Neural crest cell (in vitro differentiated cells): ENCODE data around the gene RASAL2. TPM values are rescaled to one million over a fixed set of nuclear protein-coding genes. Genes with fewer than 3 reads are reported as not detected.

Experiments
- DNase-seq: peaks from one replicate; pipeline ENCODE4 v3.0.0; 2021; ENCODE audit warnings: low read depth, mixed read lengths, low spot score
- H3K27ac Mint-ChIP-seq: one replicate; pipeline ENCODE4 v1.8.0; 2021; ENCODE audit warnings: mild to moderate bottlenecking, mixed read lengths; ENCODE audit not compliant: unreplicated experiment
- H3K27me3 Mint-ChIP-seq: 2 replicates; pipeline ENCODE4 v1.8.0; 2021; ENCODE audit warnings: low read depth, mild to moderate bottlenecking, mixed read lengths
- H3K36me3 Mint-ChIP-seq: 2 replicates; pipeline ENCODE4 v1.8.0; 2021; ENCODE audit warnings: low read depth, mild to moderate bottlenecking, mixed read lengths
- H3K4me1 Mint-ChIP-seq: 2 replicates; pipeline ENCODE4 v1.8.0; 2021; ENCODE audit warnings: mixed read lengths
- H3K4me3 Mint-ChIP-seq: one replicate; pipeline ENCODE4 v1.8.0; 2021; ENCODE audit warnings: mild to moderate bottlenecking, mixed read lengths
- H3K9me3 Mint-ChIP-seq: 2 replicates; pipeline ENCODE4 v1.8.0; 2021; ENCODE audit warnings: mixed read lengths
- CTCF ChIP-seq: fragments of 200-600 bp; sonication (generic); conservative IDR thresholded peaks from 2 replicates; pipeline ENCODE4 v1.5.0; 2021; ENCODE audit warnings: antibody characterized with exemption, mild to moderate bottlenecking
- total RNA-seq: library from RNA; stranded (reverse); gene quantifications from 2 replicates; pipeline ENCODE4 v1.2.1, GENCODE V29; 2021

The RASAL2 gene
- total RNA-seq, 1 donor from 2014 or later, result 20.9 TPM

- Mint-ChIP-seq H3K27ac (no peak overlapping the region), H3K4me3 (no peak overlapping the region), H3K27me3 (no peaks in the 10 kb centered on the region), H3K9me3 (no peaks in the 10 kb centered on the region), H3K4me1 (peaks cover 6% of the 10 kb centered on the region), H3K36me3 (no peaks in the 10 kb centered on the region)
- DNase-seq, result no peak
- TF ChIP-seq CTCF, result no peak
These were observed 61.8 kb downstream of the RASAL2 start for GRCh38 chr1:178155481-178156255.

- Mint-ChIP-seq H3K27ac (no peak overlapping the region), H3K27me3 (no peaks in the 10 kb centered on the region), H3K4me1 (peaks cover 7% of the 10 kb centered on the region), H3K9me3 (no peaks in the 10 kb centered on the region), H3K36me3 (no peaks in the 10 kb centered on the region), H3K4me3 (no peak overlapping the region)
- no peak for TF ChIP-seq CTCF
- DNase-seq, result no peak
These were observed 67.0 kb downstream of the RASAL2 start for GRCh38 chr1:178160736-178161475.

GRCh38 chr1:178161516-178161915 lies 67.6 kb downstream of the RASAL2 start:
- Mint-ChIP-seq H3K27ac (no peak overlapping the region), H3K4me3 (no peak overlapping the region), H3K9me3 (no peaks in the 10 kb centered on the region), H3K4me1 (peaks cover 7% of the 10 kb centered on the region), H3K36me3 (no peaks in the 10 kb centered on the region), H3K27me3 (no peaks in the 10 kb centered on the region)
- no peak for DNase-seq
- TF ChIP-seq CTCF, result no peak

GRCh38 chr1:178165196-178165595 lies 71.3 kb downstream of the RASAL2 start:
- Mint-ChIP-seq H3K9me3 (no peaks in the 10 kb centered on the region), H3K27me3 (no peaks in the 10 kb centered on the region), H3K4me1 (peaks cover 7% of the 10 kb centered on the region), H3K4me3 (no peak overlapping the region), H3K27ac (no peak overlapping the region), H3K36me3 (no peaks in the 10 kb centered on the region)
- DNase-seq, result no peak
- no peak for TF ChIP-seq CTCF

GRCh38 chr1:178166429-178167024 lies 72.6 kb downstream of the RASAL2 start:
- Mint-ChIP-seq H3K4me3 (no peak overlapping the region), H3K36me3 (no peaks in the 10 kb centered on the region), H3K9me3 (no peaks in the 10 kb centered on the region), H3K4me1 (no peaks in the 10 kb centered on the region), H3K27me3 (no peaks in the 10 kb centered on the region), H3K27ac (no peak overlapping the region)
- no peak for TF ChIP-seq CTCF
- no peak for DNase-seq
